ENCODE measurements around the gene DLG2.

The DLG2 gene

GRCh38 chr11:83852775-83853442 is 1774.2 kb downstream of the DLG2 start:
- ChIA-PET POLR2A (no interaction called here), CTCF (interaction anchor here (2.2 kb wide), 1 partner anchor 16 kb away, joined by 6 read pairs; no protein-coding TSS in a partner anchor)
- no peak for TF ChIP-seq CTCF (IDR thresholded peaks at IDR 0.05; ENCODE audit: insufficient read depth, low read length, missing control alignments)
- DNase-seq (ENCODE audit: low read depth, low spot score) = no peak
- H3K4me3 ChIP-seq (ENCODE audit: low read depth, low read length) = no peak overlapping the region

- ChIA-PET CTCF (no interaction called here), POLR2A (interaction anchor here (0.6 kb wide), 1 partner anchor 683 kb away, joined by 3 read pairs; no protein-coding TSS in a partner anchor)
- no peak overlapping the region for H3K4me3 ChIP-seq (ENCODE audit: low read depth, low read length)
- TF ChIP-seq CTCF (IDR thresholded peaks at IDR 0.05; ENCODE audit: insufficient read depth, low read length, missing control alignments) = no peak
- DNase-seq (ENCODE audit: low read depth, low spot score) = no peak
Observed at GRCh38 chr11:83852012-83852411, 1775.1 kb downstream of the DLG2 start.

GRCh38 chr11:83847467-83848034 is 1779.6 kb downstream of the DLG2 start:
- POLR2A ChIA-PET = no interaction called here
- DNase-seq (ENCODE audit: low read depth, low spot score) = no peak
- no peak for TF ChIP-seq CTCF (IDR thresholded peaks at IDR 0.05; ENCODE audit: insufficient read depth, low read length, missing control alignments)
- no peak overlapping the region for H3K4me3 ChIP-seq (ENCODE audit: low read depth, low read length)
- CTCF ChIA-PET = interaction anchor here (1.0 to 2.3 kb wide), 2 partner anchors 11 to 710 kb away, joined by 3 to 12 read pairs; no protein-coding TSS in a partner anchor

- no peak for DNase-seq (ENCODE audit: low read depth, low spot score)
- ChIA-PET POLR2A (no interaction called here), CTCF (interaction anchor here (2.0 kb wide), 1 partner anchor 9 kb away, joined by 7 read pairs; no protein-coding TSS in a partner anchor)
- no peak for TF ChIP-seq CTCF (IDR thresholded peaks at IDR 0.05; ENCODE audit: insufficient read depth, low read length, missing control alignments)
- no peak overlapping the region for H3K4me3 ChIP-seq (ENCODE audit: low read depth, low read length)
Observed at GRCh38 chr11:83845797-83846196, 1781.3 kb downstream of the DLG2 start.

GRCh38 chr11:83840326-83840725 is 1786.8 kb downstream of the DLG2 start:
- CTCF ChIA-PET = no interaction called here
- no peak for TF ChIP-seq CTCF (IDR thresholded peaks at IDR 0.05; ENCODE audit: insufficient read depth, low read length, missing control alignments)
- POLR2A ChIA-PET = no interaction called here

GRCh38 chr11:83836883-83837654 is 1790.1 kb downstream of the DLG2 start:
- DNase-seq (ENCODE audit: low read depth, low spot score) = no peak
- POLR2A ChIA-PET = no interaction called here
- TF ChIP-seq CTCF (IDR thresholded peaks at IDR 0.05; ENCODE audit: insufficient read depth, low read length, missing control alignments) = peak; percentile 88
- CTCF ChIA-PET = interaction anchor here (0.6 to 6.0 kb wide), 40 partner anchors 8 to 1154 kb away, joined by 3 to 119 read pairs (median 4); no protein-coding TSS in a partner anchor
- H3K4me3 ChIP-seq (ENCODE audit: low read depth, low read length) = no peak overlapping the region

More at GRCh38 chr11:83840326-83840725, 1786.8 kb downstream of the DLG2 start:
- no peak overlapping the region for H3K4me3 ChIP-seq (ENCODE audit: low read depth, low read length)
- DNase-seq (ENCODE audit: low read depth, low spot score) = no peak
